Measurements from ENCODE around the gene ME2. TPM values are rescaled to one million over a fixed set of nuclear protein-coding genes. Genes with fewer than 3 reads are reported as not detected.
"Not testable (repeated sequence)": the region's sequence is repeated elsewhere in the genome, so short reads cannot be mapped to it uniquely, and the experiment has no call there.

ME2 gene
- total RNA-seq, 1 experiment from 2014 or later, result 49.0 TPM

- no peaks in the 10 kb centered on the region for H3K79me2 ChIP-seq (ENCODE audit: insufficient read depth, low read length)
- no peak overlapping the region for H3K9ac ChIP-seq (ENCODE audit: low read length)
- no peaks in the 10 kb centered on the region for H3K4me1 ChIP-seq (ENCODE audit: control insufficient read depth in 1 of 2, insufficient read depth in 2 of 2, low read length in 2 of 2)
- intact Hi-C loops (cut with micrococcal nuclease), result no loop called here
- no peak for DNase-seq (ENCODE audit: low read depth, low spot score)
- RAD21 ChIA-PET (ENCODE audit: low non-redundant PET in 1 of 2, low total read pairs in 2 of 2, uncharacterized antibody in 2 of 2, unreplicated experiment in 2 of 2), result no interaction called here
- peaks cover 2 to 4% of the 10 kb centered on the region in 2 experiments; a peak in 1 of 4 replicates for H3K36me3 ChIP-seq (ENCODE audit: control insufficient read depth in 1 of 2, insufficient read depth in 2 of 2, low read length in 2 of 2)
- H4K20me1 ChIP-seq (ENCODE audit: insufficient read depth), result no peaks in the 10 kb centered on the region
- TF ChIP-seq CTCF (IDR thresholded peaks at IDR 0.05 in 2 of 3, conservative IDR thresholded peaks at IDR 0.05 in 1 of 3; ENCODE audit: borderline replicate concordance in 1 of 3, insufficient read depth in 1 of 3, low read depth in 2 of 3, low read length in 2 of 3) (no peak), JUND (IDR thresholded peaks at IDR 0.05) (no peak), MAX (IDR thresholded peaks at IDR 0.05) (no peak), POLR2AphosphoS5 (IDR thresholded peaks at IDR 0.05; ENCODE audit: low read depth, low read length) (no peak), SP1 (IDR thresholded peaks at IDR 0.05; ENCODE audit: low read depth) (no peak)
- TF ChIP-seq, protein P1, sequence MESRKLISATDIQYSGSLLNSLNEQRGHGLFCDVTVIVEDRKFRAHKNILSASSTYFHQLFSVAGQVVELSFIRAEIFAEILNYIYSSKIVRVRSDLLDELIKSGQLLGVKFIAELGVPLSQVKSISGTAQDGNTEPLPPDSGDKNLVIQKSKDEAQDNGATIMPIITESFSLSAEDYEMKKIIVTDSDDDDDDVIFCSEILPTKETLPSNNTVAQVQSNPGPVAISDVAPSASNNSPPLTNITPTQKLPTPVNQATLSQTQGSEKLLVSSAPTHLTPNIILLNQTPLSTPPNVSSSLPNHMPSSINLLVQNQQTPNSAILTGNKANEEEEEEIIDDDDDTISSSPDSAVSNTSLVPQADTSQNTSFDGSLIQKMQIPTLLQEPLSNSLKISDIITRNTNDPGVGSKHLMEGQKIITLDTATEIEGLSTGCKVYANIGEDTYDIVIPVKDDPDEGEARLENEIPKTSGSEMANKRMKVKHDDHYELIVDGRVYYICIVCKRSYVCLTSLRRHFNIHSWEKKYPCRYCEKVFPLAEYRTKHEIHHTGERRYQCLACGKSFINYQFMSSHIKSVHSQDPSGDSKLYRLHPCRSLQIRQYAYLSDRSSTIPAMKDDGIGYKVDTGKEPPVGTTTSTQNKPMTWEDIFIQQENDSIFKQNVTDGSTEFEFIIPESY (IDR thresholded peaks at IDR 0.05; ENCODE audit: extremely low read depth, insufficient replicate concordance, low read length), result no peak
- H3K4me3 ChIP-seq (replicated peaks in 1 of 2; ENCODE audit: low read depth in 1 of 2, low read length in 2 of 2), result no peak overlapping the region
- no peaks in the 10 kb centered on the region for H3K9me3 ChIP-seq (ENCODE audit: control insufficient read depth in 1 of 2, insufficient read depth in 1 of 2, low read depth in 1 of 2, low read length in 2 of 2)
- ATAC-seq, result no peak
- H3K9me2 ChIP-seq (ENCODE audit: insufficient read depth), result no peaks in the 10 kb centered on the region
- CTCF ChIA-PET, result no interaction called here
- H3K4me2 ChIP-seq (ENCODE audit: low read length), result no peak overlapping the region
- POLR2A ChIA-PET, result no interaction called here
- no TSS peak for BruUV-seq (replicated peaks)
- no peak overlapping the region for H2AFZ ChIP-seq (ENCODE audit: low read depth, low read length, poor library complexity, severe bottlenecking)
- H3K27ac ChIP-seq (ENCODE audit: low read depth, low read length), result no peak overlapping the region
- H3K27me3 ChIP-seq (ENCODE audit: insufficient read depth, low read length), result no peaks in the 10 kb centered on the region
Observed at GRCh38 chr18:50944245-50944932, 65.5 kb downstream of the ME2 start.

DNA sequence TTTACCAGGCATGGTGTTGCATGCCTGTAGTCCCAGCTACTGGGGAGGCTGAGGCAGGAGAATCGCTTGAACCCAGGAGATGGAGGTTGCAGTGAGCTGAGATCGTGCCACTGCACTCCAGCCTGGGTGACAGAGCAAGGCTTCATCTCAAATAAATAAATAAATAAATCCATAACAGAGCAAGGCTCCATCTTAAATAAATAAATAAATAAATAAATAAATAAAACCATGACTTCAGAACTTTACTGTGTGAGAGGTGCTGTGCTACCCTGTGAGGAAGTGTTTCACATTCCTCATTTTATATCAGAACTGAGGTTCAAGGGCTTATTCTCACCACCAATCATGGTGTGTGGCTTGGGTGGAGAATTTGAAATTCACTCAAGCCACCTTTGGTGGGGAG is 67.0 kb downstream of the ME2 start:
- POLR2A ChIA-PET, ATAC-seq: not testable (repeated sequence)

More for the DNA sequence above, 67.0 kb downstream of the ME2 start:
- H3K9ac ChIP-seq (ENCODE audit: low read length); H3K9me2 ChIP-seq (ENCODE audit: insufficient read depth); H3K4me2 ChIP-seq (ENCODE audit: low read length); H3K27ac ChIP-seq (ENCODE audit: low read depth, low read length); H3K4me3 ChIP-seq (replicated peaks in 1 of 2; ENCODE audit: low read depth in 1 of 2, low read length in 2 of 2); H3K9me3 ChIP-seq (ENCODE audit: control insufficient read depth in 1 of 2, insufficient read depth in 1 of 2, low read depth in 1 of 2, low read length in 2 of 2); H3K4me1 ChIP-seq (ENCODE audit: control insufficient read depth in 1 of 2, insufficient read depth in 2 of 2, low read length in 2 of 2); RAD21 ChIA-PET (ENCODE audit: low non-redundant PET in 1 of 2, low total read pairs in 2 of 2, uncharacterized antibody in 2 of 2, unreplicated experiment in 2 of 2); H4K20me1 ChIP-seq (ENCODE audit: insufficient read depth); H3K27me3 ChIP-seq (ENCODE audit: insufficient read depth, low read length); DNase-seq (ENCODE audit: low read depth, low spot score); H3K79me2 ChIP-seq (ENCODE audit: insufficient read depth, low read length); intact Hi-C loops (cut with micrococcal nuclease); H2AFZ ChIP-seq (ENCODE audit: low read depth, low read length, poor library complexity, severe bottlenecking); CTCF ChIA-PET; H3K36me3 ChIP-seq (ENCODE audit: control insufficient read depth in 1 of 2, insufficient read depth in 2 of 2, low read length in 2 of 2); BruUV-seq (replicated peaks): not testable (repeated sequence)

Data from HCT116 (cell line).